ENCODE results near the gene SLAMF1.

DNA sequence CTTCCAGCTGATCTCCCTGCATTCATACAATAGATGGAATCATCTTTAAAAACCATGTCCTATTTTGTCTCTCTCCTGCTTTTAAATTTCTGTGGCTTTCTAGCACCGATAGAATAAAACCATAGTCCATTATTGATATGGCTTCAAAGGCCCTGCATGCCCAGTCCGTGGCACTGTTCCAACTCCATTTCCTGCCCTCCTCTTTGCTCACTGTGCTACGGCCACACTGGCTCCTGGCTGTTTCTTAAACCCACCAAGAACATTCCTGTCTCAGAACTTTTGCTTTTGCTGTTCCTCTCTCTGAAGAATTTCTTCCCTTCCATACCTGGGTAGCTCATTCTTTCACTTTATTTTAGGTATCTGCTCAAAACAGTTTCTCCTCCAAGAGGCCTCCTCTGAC is 7.2 kb downstream of the SLAMF1 start:
- TF ChIP-seq, protein P1, sequence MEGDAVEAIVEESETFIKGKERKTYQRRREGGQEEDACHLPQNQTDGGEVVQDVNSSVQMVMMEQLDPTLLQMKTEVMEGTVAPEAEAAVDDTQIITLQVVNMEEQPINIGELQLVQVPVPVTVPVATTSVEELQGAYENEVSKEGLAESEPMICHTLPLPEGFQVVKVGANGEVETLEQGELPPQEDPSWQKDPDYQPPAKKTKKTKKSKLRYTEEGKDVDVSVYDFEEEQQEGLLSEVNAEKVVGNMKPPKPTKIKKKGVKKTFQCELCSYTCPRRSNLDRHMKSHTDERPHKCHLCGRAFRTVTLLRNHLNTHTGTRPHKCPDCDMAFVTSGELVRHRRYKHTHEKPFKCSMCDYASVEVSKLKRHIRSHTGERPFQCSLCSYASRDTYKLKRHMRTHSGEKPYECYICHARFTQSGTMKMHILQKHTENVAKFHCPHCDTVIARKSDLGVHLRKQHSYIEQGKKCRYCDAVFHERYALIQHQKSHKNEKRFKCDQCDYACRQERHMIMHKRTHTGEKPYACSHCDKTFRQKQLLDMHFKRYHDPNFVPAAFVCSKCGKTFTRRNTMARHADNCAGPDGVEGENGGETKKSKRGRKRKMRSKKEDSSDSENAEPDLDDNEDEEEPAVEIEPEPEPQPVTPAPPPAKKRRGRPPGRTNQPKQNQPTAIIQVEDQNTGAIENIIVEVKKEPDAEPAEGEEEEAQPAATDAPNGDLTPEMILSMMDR (IDR thresholded peaks at IDR 0.05; ENCODE audit: low read length) = no peak
- TF ChIP-seq EZH2phosphoT487 (IDR thresholded peaks at IDR 0.05; ENCODE audit: low read length) (no peak), EZH2 (optimal IDR thresholded peaks at IDR 0.05; ENCODE audit: low read depth, low read length) (no peak)

All from MM.1S (cell line).